HL-60 (cell line): ENCODE data around the gene PPIL6.

Experiments used
- DNase-seq, 2 experiments: peaks; one replicate each; pipeline ENCODE4 v3.0.0-alpha.2; 2010 to 2020; ENCODE audit warnings: low read depth in 1 of 2, low spot score in 1 of 2
- H3K27ac ChIP-seq: fragments of 250-450 bp; sonication (Bioruptor Pico); replicated peaks from 2 replicates; pipeline ENCODE4 v1.5.1; 2020; ENCODE audit warnings: mild to moderate bottlenecking, moderate library complexity
- H3K27me3 ChIP-seq: fragments of 250-450 bp; sonication (Bioruptor Pico); 2 replicates; pipeline ENCODE4 v1.5.1; 2021; ENCODE audit warnings: mild to moderate bottlenecking, moderate library complexity; ENCODE audit not compliant: insufficient read depth, poor library complexity, severe bottlenecking
- H3K4me3 ChIP-seq: replicated peaks from 2 replicates; pipeline ENCODE4 v1.5.1; 2011; ENCODE audit warnings: mild to moderate bottlenecking, control low read depth, low read length; ENCODE audit not compliant: insufficient read depth
- GABPA ChIP-seq: IDR thresholded peaks from 2 replicates; pipeline ENCODE4 v1.6.1; 2012; ENCODE audit warnings: low read depth
- POLR2AphosphoS5 ChIP-seq: IDR thresholded peaks from 2 replicates; pipeline ENCODE4 v1.6.1; 2012; ENCODE audit warnings: low read depth
- SPI1 ChIP-seq: IDR thresholded peaks from 2 replicates; pipeline ENCODE4 v1.6.1; 2012; ENCODE audit warnings: low read depth, mild to moderate bottlenecking, borderline replicate concordance
- TF ChIP-seq, protein P1 (sequence below): IDR thresholded peaks from 2 replicates; pipeline ENCODE4 v1.6.1; 2012; ENCODE audit warnings: low read depth; ENCODE audit not compliant: insufficient replicate concordance
- TF ChIP-seq, protein P2 (sequence below): IDR thresholded peaks from one replicate; pipeline ENCODE4 v1.5.1; 2011; ENCODE audit warnings: low read length, control low read depth, inconsistent platforms; ENCODE audit not compliant: insufficient read depth

The PPIL6 gene

DNA sequence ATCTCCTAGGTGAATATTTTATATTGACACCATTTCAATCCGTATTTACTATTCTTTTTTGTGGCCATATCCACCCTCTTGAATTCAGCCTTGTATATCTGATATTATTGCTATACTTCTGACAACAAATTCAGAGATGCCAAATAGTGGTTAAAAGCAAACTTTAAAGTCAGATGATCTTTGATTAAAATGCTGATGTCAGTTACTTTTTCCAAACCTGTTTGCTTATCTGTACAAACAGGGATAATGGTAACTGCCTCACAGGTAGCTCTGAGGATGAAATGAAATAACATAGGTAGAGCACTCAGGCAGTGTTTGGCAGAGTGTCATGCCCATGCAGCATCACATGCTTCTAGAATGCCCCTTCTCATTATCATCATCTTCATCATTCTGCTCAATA lies 19.2 kb downstream of the PPIL6 start:
- no peak for DNase-seq
- TF ChIP-seq GABPA (no peak), SPI1 (no peak), POLR2AphosphoS5 (no peak)
- TF ChIP-seq, protein P1, sequence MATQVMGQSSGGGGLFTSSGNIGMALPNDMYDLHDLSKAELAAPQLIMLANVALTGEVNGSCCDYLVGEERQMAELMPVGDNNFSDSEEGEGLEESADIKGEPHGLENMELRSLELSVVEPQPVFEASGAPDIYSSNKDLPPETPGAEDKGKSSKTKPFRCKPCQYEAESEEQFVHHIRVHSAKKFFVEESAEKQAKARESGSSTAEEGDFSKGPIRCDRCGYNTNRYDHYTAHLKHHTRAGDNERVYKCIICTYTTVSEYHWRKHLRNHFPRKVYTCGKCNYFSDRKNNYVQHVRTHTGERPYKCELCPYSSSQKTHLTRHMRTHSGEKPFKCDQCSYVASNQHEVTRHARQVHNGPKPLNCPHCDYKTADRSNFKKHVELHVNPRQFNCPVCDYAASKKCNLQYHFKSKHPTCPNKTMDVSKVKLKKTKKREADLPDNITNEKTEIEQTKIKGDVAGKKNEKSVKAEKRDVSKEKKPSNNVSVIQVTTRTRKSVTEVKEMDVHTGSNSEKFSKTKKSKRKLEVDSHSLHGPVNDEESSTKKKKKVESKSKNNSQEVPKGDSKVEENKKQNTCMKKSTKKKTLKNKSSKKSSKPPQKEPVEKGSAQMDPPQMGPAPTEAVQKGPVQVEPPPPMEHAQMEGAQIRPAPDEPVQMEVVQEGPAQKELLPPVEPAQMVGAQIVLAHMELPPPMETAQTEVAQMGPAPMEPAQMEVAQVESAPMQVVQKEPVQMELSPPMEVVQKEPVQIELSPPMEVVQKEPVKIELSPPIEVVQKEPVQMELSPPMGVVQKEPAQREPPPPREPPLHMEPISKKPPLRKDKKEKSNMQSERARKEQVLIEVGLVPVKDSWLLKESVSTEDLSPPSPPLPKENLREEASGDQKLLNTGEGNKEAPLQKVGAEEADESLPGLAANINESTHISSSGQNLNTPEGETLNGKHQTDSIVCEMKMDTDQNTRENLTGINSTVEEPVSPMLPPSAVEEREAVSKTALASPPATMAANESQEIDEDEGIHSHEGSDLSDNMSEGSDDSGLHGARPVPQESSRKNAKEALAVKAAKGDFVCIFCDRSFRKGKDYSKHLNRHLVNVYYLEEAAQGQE: no peak
- TF ChIP-seq, protein P2, sequence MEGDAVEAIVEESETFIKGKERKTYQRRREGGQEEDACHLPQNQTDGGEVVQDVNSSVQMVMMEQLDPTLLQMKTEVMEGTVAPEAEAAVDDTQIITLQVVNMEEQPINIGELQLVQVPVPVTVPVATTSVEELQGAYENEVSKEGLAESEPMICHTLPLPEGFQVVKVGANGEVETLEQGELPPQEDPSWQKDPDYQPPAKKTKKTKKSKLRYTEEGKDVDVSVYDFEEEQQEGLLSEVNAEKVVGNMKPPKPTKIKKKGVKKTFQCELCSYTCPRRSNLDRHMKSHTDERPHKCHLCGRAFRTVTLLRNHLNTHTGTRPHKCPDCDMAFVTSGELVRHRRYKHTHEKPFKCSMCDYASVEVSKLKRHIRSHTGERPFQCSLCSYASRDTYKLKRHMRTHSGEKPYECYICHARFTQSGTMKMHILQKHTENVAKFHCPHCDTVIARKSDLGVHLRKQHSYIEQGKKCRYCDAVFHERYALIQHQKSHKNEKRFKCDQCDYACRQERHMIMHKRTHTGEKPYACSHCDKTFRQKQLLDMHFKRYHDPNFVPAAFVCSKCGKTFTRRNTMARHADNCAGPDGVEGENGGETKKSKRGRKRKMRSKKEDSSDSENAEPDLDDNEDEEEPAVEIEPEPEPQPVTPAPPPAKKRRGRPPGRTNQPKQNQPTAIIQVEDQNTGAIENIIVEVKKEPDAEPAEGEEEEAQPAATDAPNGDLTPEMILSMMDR: no peak
- no peak overlapping the region for H3K27ac ChIP-seq
- H3K27me3 ChIP-seq: no peaks in the 10 kb centered on the region
- no peak overlapping the region for H3K4me3 ChIP-seq

DNA sequence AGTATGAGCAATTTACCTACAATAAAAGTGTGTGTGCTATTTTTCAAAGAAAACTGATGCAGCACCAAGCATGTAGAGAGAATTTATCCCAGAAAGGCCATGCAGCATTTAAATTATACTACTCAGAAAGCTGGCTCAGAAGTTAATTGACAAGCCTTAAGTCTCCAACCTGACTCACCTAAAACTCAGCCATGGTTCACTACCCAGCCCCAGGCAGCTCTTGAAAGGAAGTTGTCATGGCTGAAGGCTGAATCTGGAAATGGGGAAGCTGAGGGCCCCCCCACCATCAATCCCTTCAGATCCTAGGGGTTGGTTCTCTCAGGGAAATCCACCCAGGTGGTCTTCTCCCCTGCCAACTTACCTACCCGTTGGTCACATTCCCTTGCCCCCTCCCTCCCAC lies 19.7 kb downstream of the PPIL6 start:
- no peak for DNase-seq
- TF ChIP-seq GABPA (no peak), POLR2AphosphoS5 (no peak), SPI1 (no peak)
- TF ChIP-seq, protein P1: no peak
- TF ChIP-seq, protein P2: no peak
- H3K27ac ChIP-seq: no peak overlapping the region
- H3K27me3 ChIP-seq: no peaks in the 10 kb centered on the region
- no peak overlapping the region for H3K4me3 ChIP-seq

DNA sequence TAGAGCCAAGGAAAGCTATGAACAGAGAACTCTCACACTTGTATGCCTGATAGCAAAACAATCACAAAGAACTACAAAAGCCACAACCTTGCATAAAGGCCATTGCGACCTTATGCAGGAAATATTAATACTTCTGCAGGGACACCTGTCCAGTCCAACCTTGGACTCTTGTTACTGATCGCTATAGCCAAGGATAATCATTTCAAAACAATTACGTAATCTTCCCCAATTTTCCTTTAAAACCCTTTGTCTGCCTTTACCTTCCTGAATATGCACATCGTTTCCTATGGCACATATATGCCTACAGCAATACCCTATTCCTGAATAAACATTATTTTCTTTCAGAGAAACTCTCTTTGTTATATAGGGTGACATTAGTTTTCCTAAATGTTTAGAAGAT lies 22.8 kb downstream of the PPIL6 start:
- Histone ChIP-seq H3K27ac (no peak overlapping the region), H3K4me3 (no peak overlapping the region), H3K27me3 (no peaks in the 10 kb centered on the region)
- TF ChIP-seq SPI1: no peak
- TF ChIP-seq, protein P1: no peak
- DNase-seq: no peak

DNA sequence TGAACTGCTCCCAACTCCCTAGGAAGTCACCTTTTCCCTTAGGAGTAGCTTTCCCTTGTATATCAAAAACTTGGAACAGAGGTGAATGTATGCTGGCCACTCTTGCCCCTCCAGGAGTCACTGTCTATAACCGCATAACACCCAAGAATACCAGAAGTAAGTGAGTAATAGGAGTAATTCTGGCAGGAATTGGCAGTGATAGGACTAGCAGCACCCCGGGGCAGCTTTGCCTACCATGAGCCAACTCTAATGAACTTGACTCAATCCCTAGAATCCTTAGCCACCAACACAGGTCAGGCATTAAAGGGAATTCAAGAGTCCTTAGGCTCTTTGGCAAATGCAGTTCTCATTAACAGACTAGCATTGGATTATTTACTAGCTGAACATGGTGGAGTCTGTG lies 29.4 kb downstream of the PPIL6 start:
- no peak for DNase-seq
- Histone ChIP-seq H3K4me3 (no peak overlapping the region), H3K27me3 (peaks cover 2% of the 10 kb centered on the region), H3K27ac (no peak overlapping the region)
- TF ChIP-seq POLR2AphosphoS5: no peak
- no peak for TF ChIP-seq GABPA
- TF ChIP-seq, protein P1: no peak
- TF ChIP-seq SPI1: no peak
- TF ChIP-seq, protein P2: no peak
